ENCODE measurements around the gene NTM. TPM values are rescaled to one million over a fixed set of nuclear protein-coding genes. Genes with fewer than 3 reads are reported as not detected.

Gene NTM
- total and polyA plus RNA-seq, 2 of the 8 experiments (the other 6 are each of a cell fraction or from before 2014, with no cell fraction given) = 13.4 to 20.0 TPM

DNA sequence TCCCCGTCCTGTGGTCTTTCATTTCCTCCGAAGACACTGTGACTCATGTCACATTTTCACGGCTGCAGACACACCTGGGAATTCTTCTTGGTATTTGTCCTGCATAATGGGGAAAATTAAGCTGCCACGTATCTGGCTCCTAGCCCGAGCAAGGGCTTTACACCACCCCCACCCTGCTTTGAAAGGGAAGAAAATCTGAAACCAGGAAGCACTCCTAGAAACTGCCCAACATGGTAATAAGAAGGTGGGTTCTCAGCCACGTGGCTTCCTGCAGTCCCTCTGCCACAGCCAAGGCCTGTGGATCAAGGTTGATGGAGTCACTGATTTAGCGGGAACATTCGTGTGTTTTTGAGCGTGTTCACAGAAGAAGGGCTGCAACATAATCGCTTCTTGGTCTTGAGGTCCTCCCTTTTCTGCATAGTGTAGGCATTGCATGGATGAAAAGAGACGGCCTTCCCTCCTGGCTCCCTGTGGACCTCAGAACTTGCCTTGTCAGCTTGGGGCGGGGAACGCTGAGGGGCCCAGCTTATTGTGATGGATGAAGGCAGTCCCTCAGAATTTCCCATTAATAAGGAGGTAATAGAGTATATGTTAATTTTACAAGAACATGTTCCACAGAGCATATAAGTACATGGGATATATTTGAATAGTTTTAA lies 292.0 kb downstream of the NTM start:
- Histone ChIP-seq H4K5ac (ENCODE audit: insufficient read length, low read depth, low read length) (no peak overlapping the region), H3K23me2 (ENCODE audit: low read depth, low read length) (no peaks in the 10 kb centered on the region), H3K27me3 (replicated peaks in 1 of 4; ENCODE audit: control insufficient read depth in 3 of 4, extremely low read depth in 1 of 4, insufficient read depth in 3 of 4, low read length in 3 of 4) (0 out of 7 replicates have a peak, but pooled peaks cover 0 to 1% (median 0%) of the 10 kb centered on the region in 4 experiments), H2BK20ac (ENCODE audit: low read length) (peak overlapping the region; percentile 67), H3K36me3 (ENCODE audit: control insufficient read depth in 2 of 4, insufficient read depth in 4 of 4, low read length in 3 of 4) (no peaks in the 10 kb centered on the region; a peak in 1 of 8 replicates), H4K8ac (ENCODE audit: extremely low read depth, insufficient read depth, low read length) (no peak overlapping the region), H2AFZ (ENCODE audit: low read length) (no peak overlapping the region), H2BK5ac (ENCODE audit: low read depth, low read length) (0 out of 2 replicates have a peak overlapping the region, but pooled peaks have one; percentile 42), H3K4me2 (ENCODE audit: insufficient read depth in 1 of 2, low read depth in 2 of 2, low read length in 2 of 2) (peak overlapping the region; percentile 9 to 13; a peak in 1 of 4 replicates), H3K14ac (ENCODE audit: insufficient read length) (no peak overlapping the region), H3K9me3 (ENCODE audit: insufficient read depth in 2 of 2, low read depth in 1 of 2, low read length in 1 of 2) (no peaks in the 10 kb centered on the region), H2AK5ac (ENCODE audit: low read depth, low read length) (no peak overlapping the region), H3K27ac (ENCODE audit: low read depth, low read length) (no peak overlapping the region), H4K91ac (replicated peaks; ENCODE audit: insufficient read length, low read length) (peak overlapping the region; percentile 38), H4K20me1 (replicated peaks in 1 of 2; ENCODE audit: control insufficient read depth in 1 of 2, insufficient read depth in 2 of 2, low read length in 2 of 2) (no peaks in the 10 kb centered on the region), H3K4ac (replicated peaks; ENCODE audit: insufficient read length, low read depth, low read length) (no peak overlapping the region), H3K9ac (replicated peaks in 1 of 4; ENCODE audit: extremely low read depth in 1 of 4, low read depth in 3 of 4, low read length in 3 of 4) (peak overlapping the region in 1 of 4 experiments; percentile 34; a peak in 2 of 7 replicates), H2BK120ac (replicated peaks; ENCODE audit: low read depth, low read length) (no peak overlapping the region), H3K4me1 (replicated peaks in 1 of 4; ENCODE audit: control insufficient read depth in 3 of 4, insufficient read depth in 4 of 4, low read length in 3 of 4) (peaks cover 6 to 21% (median 17%) of the 10 kb centered on the region in 4 experiments), H3K79me2 (ENCODE audit: control insufficient read depth in 1 of 2, insufficient read depth in 2 of 2, low read length in 2 of 2) (no peaks in the 10 kb centered on the region), H3K23ac (ENCODE audit: insufficient read length) (no peak overlapping the region), H2BK15ac (ENCODE audit: low read length) (0 out of 2 replicates have a peak overlapping the region, but pooled peaks have one; percentile 55), H3K18ac (ENCODE audit: extremely low read depth, low read length) (peak overlapping the region; percentile 64; the same call in 1 of the 2 replicates), H3K4me3 (ENCODE audit: extremely low read depth in 1 of 4, insufficient read depth in 2 of 4, low read depth in 3 of 4, low read length in 4 of 4) (no peak overlapping the region), H3K79me1 (ENCODE audit: low read depth, low read length) (no peaks in the 10 kb centered on the region), H3K56ac (replicated peaks; ENCODE audit: insufficient read length, low read depth, low read length) (no peak overlapping the region), H2BK12ac (ENCODE audit: low read depth, low read length) (peak overlapping the region; percentile 62; the same call in 1 of the 2 replicates)
- ChIA-PET POLR2A (ENCODE audit: partially characterized antibody) (no interaction called here), CTCF (ENCODE audit: partially characterized antibody) (interaction anchor here (0.6 to 31.3 kb wide), 5 partner anchors 11 to 105 kb away, joined by 3 to 1023 read pairs (median 3); no protein-coding TSS in a partner anchor)
- WGBS, 2 experiments (ENCODE audit: extremely low coverage in 1 of 2, insufficient coverage in 1 of 2, insufficient read length in 1 of 2, insufficient replicate concordance in 2 of 2, low coverage in 1 of 2, low lambda C conversion rate in 2 of 2, missing lambda C conversion rate in 1 of 2) = 78% methylated on average over 13 of the region's 13 CpGs; no CpG with 5 or more reads in 1 of the 2 experiments
- FAIRE-seq = no peak
- no peak for DNase-seq (ENCODE audit: low read depth in 1 of 2, low spot score in 2 of 2)
- TF ChIP-seq, protein P1, sequence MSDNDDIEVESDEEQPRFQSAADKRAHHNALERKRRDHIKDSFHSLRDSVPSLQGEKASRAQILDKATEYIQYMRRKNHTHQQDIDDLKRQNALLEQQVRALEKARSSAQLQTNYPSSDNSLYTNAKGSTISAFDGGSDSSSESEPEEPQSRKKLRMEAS (IDR thresholded peaks at IDR 0.05) = peak; percentile 47; the same call in 1 of the 2 replicates
- no peak for TF ChIP-seq NANOG (IDR thresholded peaks at IDR 0.05; ENCODE audit: insufficient read depth, low read depth, low read length, poor library complexity, severe bottlenecking)
